Stimulated activated naive B cell treated with anti-CD40 and anti-IgM and Interleukin-4, amounts not matched to agents 10 μg/mL and 1 μg/mL and 100 μg/mL, for 72 hours (primary cell): ENCODE results near the gene KNDC1.
"Not testable (repeated sequence)": the region's sequence is repeated elsewhere in the genome, so short reads cannot be mapped to it uniquely, and the experiment has no call there.

ENCODE experiments used
- ATAC-seq, 2 donors: fragments of 150-1000 bp; cut with Tn5 transposase; replicated peaks; 2 replicates each; pipeline ENCODE4 v1.10.0; 2021; ENCODE audit warnings: moderate library complexity in 1 of 2
- DNase-seq: peaks from one replicate; pipeline ENCODE4 v3.0.0; 2021
- H3K27ac Mint-ChIP-seq: one replicate; pipeline ENCODE4 v1.8.0; 2022; ENCODE audit warnings: mild to moderate bottlenecking, mixed read lengths
- H3K27me3 Mint-ChIP-seq, 2 donors: one replicate each; pipeline ENCODE4 v1.8.0; 2022; ENCODE audit warnings: mixed read lengths in 2 of 2
- H3K36me3 Mint-ChIP-seq, 2 donors: one replicate each; pipeline ENCODE4 v1.8.0; 2022; ENCODE audit warnings: mixed read lengths in 2 of 2, mild to moderate bottlenecking in 1 of 2
- H3K4me1 Mint-ChIP-seq, 2 donors: one replicate each; pipeline ENCODE4 v1.8.0; 2022; ENCODE audit warnings: mixed read lengths in 2 of 2, mild to moderate bottlenecking in 1 of 2
- H3K4me3 Mint-ChIP-seq, 2 donors: one replicate each; pipeline ENCODE4 v1.8.0; 2022; ENCODE audit warnings: mild to moderate bottlenecking in 2 of 2, mixed read lengths in 2 of 2, moderate library complexity in 1 of 2
- H3K9me3 Mint-ChIP-seq, 2 donors: one replicate each; pipeline ENCODE4 v1.8.0; 2022; ENCODE audit warnings: mixed read lengths in 2 of 2, mild to moderate bottlenecking in 1 of 2

Gene KNDC1

DNA sequence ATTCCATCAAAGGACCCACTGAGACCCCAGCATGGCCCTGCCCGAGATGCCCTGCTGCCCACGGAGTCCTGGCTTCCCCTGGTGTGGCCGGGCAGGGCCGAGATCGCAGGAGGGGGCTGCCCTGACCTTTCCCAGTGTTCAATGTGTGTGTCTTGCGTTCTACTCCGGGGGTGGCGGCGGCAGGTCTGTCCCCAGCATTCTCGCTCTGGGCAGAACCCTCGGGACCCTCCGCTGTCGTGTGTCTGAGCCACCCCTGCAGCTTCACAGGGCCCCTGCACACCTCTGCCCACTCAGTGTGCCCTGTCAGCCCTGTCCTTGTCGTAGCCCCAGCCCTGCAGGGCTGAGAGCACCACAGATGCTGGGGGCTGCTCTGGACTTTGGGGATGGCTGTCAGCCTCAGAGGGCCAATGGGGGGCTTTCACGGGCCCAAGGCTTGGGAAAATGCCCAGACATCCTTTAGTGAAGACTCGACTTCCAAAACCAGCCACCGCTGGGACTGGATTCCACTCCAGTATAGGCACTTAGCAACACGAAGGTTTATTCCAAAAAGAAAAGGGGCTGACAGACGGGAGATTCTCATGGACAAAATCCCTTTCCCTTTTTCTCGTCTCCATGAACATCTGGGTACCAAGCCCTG is 30.0 kb upstream of the KNDC1 start:
- ATAC-seq (no peak), DNase-seq (no peak)
- H3K27ac Mint-ChIP-seq, result no peak overlapping the region
- H3K36me3 Mint-ChIP-seq, result no peaks in the 10 kb centered on the region
- peaks cover 11 to 15% of the 10 kb centered on the region in 2 donors for H3K27me3 Mint-ChIP-seq
- H3K4me1 Mint-ChIP-seq, result peaks cover 11 to 13% of the 10 kb centered on the region in 2 donors
- H3K4me3 Mint-ChIP-seq, result no peak overlapping the region
- H3K9me3 Mint-ChIP-seq, result no peaks in the 10 kb centered on the region

DNA sequence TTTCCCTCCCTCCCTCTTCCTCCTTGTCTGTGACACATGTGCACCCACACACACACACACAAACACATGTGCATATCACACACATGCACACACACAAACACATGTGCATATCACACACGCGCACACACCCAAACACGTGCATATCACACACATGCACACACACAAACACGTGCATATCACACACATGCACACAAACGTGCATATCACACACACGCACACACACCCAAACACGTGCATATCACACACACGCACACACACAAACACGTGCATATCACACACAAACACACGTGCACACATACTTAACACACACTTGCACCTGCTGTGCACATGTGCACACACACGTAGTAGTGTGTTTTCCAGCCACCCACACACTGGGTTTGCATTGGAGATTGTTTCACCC is 29.4 kb upstream of the KNDC1 start:
- Mint-ChIP-seq H3K9me3 (no peaks in the 10 kb centered on the region), H3K4me3 (no peak overlapping the region), H3K36me3 (no peaks in the 10 kb centered on the region), H3K4me1 (peaks cover 13 to 14% of the 10 kb centered on the region in 2 donors), H3K27ac (peak overlapping the region; percentile 9), H3K27me3 (peaks cover 8 to 9% of the 10 kb centered on the region in 2 donors)
- no peak for ATAC-seq
- DNase-seq, result no peak

DNA sequence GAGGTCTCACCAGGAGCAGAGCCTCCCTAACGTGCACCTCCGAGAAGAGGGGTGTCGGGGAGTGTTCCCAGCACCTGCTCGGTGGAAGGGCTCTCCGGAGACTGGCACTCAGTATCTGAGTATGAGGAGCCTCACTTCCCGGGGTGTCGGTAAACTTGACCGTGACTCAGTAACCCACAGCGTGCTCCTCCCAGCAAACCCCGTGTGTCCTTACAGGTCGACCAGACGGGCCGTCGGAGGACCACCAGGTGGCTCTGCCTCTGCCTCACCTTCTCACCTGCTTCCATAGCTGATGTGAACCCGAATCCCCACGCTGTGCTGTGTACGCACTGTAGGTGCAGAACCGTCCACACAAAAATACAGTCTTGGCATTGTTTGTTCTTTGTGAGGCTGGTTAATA is 29.0 kb upstream of the KNDC1 start:
- Mint-ChIP-seq H3K27me3 (peaks cover 4% of the 10 kb centered on the region in 2 donors), H3K36me3 (no peaks in the 10 kb centered on the region), H3K9me3 (no peaks in the 10 kb centered on the region), H3K4me1 (peaks cover 13 to 14% of the 10 kb centered on the region in 2 donors), H3K27ac (peak overlapping the region; percentile 9), H3K4me3 (no peak overlapping the region)
- DNase-seq, result no peak
- ATAC-seq, result no peak

- Mint-ChIP-seq H3K9me3 (no peaks in the 10 kb centered on the region), H3K4me3 (no peak overlapping the region), H3K4me1 (peaks cover 13 to 14% of the 10 kb centered on the region in 2 donors), H3K27me3 (no peaks in the 10 kb centered on the region), H3K36me3 (no peaks in the 10 kb centered on the region), H3K27ac (no peak overlapping the region)
- DNase-seq (no peak), ATAC-seq (peak in 1 of 2 donors; percentile 14)
Observed at GRCh38 chr10:133131734-133132472, 28.1 kb upstream of the KNDC1 start.

DNA sequence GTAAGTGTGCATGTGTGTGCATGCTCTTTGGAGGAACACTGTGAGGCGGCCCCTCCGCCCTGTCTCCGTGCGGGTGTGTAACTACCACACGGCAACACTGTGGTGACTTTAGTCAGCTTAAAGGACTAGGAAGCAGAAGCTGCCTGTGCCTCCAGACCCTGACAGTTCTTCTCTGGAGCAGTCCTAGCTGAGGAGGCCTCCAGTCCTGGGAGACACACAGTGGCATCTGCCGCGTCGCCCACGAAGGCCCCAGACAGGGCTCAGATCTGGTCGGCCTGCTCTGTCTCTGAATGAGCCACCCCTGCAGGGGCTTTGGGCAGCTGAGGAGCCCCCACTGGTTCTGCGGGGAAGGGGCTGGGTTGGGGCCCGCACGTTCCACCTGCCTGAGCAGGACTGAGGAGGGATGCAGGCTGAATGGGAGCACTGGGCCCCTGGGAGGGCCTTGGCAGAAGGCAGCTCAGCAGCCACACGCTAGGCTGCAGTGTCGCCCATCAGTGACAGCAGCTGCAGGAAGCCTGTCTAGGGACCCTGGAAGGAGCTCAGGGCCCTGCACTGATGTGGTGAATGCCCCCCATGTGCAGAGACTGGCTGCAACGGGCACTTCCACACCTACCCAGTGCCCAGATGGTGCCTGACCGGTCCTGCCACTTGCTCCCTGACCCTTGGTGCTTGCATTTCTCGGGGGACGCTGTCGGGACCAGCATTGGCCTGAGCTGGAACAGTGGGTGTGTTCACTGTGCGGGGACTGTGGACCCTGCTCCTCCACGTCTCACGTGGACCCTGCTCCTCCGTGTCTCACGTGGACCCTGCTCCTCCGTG is 27.3 kb upstream of the KNDC1 start:
- ATAC-seq (no peak), DNase-seq (no peak)
- H3K9me3 Mint-ChIP-seq, result no peaks in the 10 kb centered on the region
- H3K36me3 Mint-ChIP-seq, result no peaks in the 10 kb centered on the region
- no peaks in the 10 kb centered on the region for H3K27me3 Mint-ChIP-seq
- H3K4me3 Mint-ChIP-seq, result no peak overlapping the region
- no peak overlapping the region for H3K27ac Mint-ChIP-seq
- peaks cover 13 to 14% of the 10 kb centered on the region in 2 donors for H3K4me1 Mint-ChIP-seq

DNA sequence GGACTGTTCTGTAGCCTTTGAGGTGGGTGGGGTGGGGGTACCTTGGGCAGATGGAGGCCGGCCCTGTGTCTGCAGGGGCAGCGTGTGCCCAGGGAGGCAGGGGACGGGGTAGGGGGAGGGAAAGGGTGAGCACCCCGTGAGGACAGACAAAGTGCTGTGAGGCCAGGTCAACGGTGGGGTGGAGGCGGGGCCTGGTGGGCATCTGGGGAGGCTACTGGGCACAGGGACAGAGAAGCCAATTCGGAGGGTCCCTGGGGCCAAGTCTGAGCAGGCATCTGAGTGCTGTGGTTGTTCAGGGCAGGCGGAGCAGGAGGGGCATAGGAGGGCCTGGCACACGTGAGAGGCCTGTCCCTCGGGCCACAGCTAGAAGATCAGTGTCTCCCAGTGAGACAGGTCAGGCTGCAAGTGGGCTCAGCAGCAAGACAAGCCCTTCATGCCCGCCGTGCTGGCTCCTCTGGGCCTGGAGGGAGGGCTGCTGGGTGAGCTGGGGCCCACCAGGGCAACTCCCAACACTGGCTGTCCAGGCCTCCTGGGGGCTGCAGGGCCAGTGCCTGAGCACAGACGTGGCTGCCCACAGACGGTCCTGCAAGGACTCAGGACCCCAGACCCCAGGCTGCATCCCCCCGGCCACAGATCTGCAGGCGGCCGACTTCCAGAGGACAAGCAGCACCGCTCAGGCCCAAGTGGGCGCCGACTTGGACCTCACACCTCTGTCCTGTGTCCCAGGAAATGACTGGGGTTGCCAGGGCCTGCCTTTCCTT is 26.4 kb upstream of the KNDC1 start:
- no peak for ATAC-seq
- H3K27ac Mint-ChIP-seq, result no peak overlapping the region

DNA sequence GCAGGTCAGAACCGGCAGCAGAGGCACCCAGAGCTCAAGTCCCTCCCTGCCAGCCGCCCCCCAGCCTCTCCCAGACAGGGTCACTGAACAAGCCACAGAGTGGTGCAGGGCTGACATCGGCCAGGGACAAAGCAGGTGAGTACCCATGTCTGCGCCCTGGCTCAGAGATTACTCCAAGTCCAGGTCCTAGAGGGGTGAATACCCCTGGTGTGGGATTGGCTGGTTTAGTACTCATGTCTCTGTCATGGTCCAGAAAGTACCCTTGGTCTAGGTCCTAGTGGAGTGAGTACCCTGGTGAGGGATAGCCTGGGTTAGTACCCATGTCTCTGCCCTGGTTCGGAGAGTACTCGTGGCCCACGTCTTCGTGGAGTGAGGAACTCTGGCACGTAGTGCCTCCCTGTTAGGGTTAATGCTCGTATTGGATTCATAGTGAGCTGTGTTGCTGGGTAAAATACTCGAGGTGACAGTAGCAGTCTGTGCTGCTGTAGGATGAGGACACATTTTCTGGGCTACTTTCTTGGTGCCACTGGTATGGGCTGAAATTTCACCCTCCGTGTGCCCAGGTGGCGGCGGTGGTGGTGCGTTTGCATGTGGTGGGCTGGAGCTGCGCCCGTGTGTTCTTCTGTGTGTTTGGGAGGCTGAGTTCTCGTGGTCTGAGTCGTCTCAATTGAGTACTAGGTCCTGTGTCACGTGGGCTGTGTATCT is 25.5 kb upstream of the KNDC1 start:
- no peaks in the 10 kb centered on the region for H3K36me3 Mint-ChIP-seq
- H3K27me3 Mint-ChIP-seq, result no peaks in the 10 kb centered on the region
- DNase-seq (no peak), ATAC-seq (peak in 1 of 2 donors; percentile 31)
- H3K27ac Mint-ChIP-seq, result no peak overlapping the region
- no peaks in the 10 kb centered on the region for H3K9me3 Mint-ChIP-seq
- H3K4me3 Mint-ChIP-seq, result no peak overlapping the region
- H3K4me1 Mint-ChIP-seq, result peaks cover 13 to 14% of the 10 kb centered on the region in 2 donors

More for the DNA sequence above, 26.4 kb upstream of the KNDC1 start:
- Mint-ChIP-seq H3K4me1 (peaks cover 13 to 14% of the 10 kb centered on the region in 2 donors), H3K36me3 (no peaks in the 10 kb centered on the region), H3K27me3 (no peaks in the 10 kb centered on the region), H3K4me3 (no peak overlapping the region), H3K9me3 (no peaks in the 10 kb centered on the region)
- DNase-seq, result no peak

GRCh38 chr10:133135116-133135465 is 24.9 kb upstream of the KNDC1 start:
- Mint-ChIP-seq H3K9me3 (no peaks in the 10 kb centered on the region), H3K27me3 (no peaks in the 10 kb centered on the region), H3K4me3 (no peak overlapping the region), H3K4me1 (peaks cover 13 to 14% of the 10 kb centered on the region in 2 donors), H3K27ac (no peak overlapping the region), H3K36me3 (no peaks in the 10 kb centered on the region)
- peak in 1 of 2 donors; percentile 25 for ATAC-seq
- no peak for DNase-seq

DNA sequence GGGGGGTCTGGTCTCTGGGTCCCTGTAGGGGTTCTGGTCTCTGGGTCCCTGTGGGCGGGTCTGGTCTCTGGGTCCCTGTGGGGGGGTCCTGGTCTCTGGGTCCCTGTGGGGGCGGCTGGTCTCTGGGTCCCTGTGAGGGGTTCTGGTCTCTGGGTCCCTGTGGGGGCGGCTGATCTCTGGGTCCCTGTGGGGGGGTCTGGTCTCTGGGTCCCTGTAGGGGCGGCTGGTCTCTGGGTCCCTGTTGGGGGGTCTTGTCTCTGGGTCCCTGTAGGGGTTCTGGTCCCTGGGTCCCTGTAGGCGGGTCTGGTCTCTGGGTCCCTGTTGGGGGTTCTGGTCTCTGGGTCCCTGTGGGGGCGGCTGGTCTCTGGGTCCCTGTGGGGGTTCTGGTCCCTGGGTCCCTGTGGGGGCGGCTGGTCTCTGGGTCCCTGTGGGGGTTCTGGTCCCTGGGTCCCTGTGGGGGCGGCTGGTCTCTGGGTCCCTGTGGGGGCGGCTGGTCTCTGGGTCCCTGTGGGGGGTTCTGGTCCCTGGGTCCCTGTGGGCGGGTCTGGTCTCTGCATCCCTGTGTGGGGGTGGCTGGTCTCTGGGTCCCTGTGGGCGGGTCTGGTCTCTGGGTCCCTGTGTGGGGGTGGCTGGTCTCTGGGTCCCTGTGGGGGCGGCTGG is 22.4 kb upstream of the KNDC1 start:
- not testable (repeated sequence) for H3K27ac Mint-ChIP-seq, H3K4me3 Mint-ChIP-seq, H3K36me3 Mint-ChIP-seq, DNase-seq, H3K4me1 Mint-ChIP-seq, ATAC-seq, H3K9me3 Mint-ChIP-seq
- peaks cover 10 to 20% of the 10 kb centered on the region in 2 donors for H3K27me3 Mint-ChIP-seq

GRCh38 chr10:133139551-133140065 is 20.4 kb upstream of the KNDC1 start:
- Mint-ChIP-seq H3K4me1 (peaks cover 11 to 18% of the 10 kb centered on the region in 2 donors), H3K9me3 (no peaks in the 10 kb centered on the region), H3K27me3 (peaks cover 14 to 27% of the 10 kb centered on the region in 2 donors), H3K27ac (no peak overlapping the region), H3K36me3 (no peaks in the 10 kb centered on the region), H3K4me3 (no peak overlapping the region)
- ATAC-seq (no peak), DNase-seq (no peak)

DNA sequence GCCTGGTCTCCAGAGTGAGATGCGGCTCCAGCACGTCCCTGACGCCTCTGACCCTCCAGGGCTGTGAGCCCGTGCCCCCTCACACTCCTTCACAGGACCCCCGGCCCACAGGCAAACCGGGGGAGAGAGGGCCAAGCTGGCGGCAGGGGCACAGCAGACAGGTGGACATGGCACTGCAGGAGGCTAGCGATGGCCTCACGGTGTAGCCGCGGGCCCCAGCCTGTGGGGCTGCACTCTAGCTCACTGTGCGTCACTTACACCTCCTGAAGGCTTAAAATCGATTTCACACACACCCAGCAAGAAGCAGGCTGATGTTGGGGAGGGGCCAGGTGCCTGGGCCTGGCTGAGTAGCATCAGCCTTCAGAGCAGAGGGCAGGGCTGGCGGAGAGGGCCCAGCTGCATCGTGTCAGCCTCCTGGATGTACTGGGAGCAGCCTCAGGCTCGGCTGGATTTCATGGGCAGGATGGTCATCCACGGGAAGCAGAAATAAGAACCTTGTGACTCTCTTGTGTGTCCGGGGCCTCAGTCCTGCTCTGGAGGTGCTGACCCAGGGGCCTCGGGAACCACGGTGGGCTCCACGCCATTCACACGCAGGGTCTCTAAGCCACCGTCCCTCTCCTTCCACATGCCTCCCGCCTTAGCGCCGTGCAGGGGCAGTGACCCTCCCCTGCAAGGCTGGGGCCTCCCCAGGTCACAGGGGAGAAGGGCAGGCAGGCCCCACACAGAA is 19.4 kb upstream of the KNDC1 start:
- DNase-seq (no peak), ATAC-seq (no peak)
- H3K4me1 Mint-ChIP-seq, result peaks cover 7 to 14% of the 10 kb centered on the region in 2 donors
- peaks cover 23 to 34% of the 10 kb centered on the region in 2 donors for H3K27me3 Mint-ChIP-seq
- H3K9me3 Mint-ChIP-seq, result no peaks in the 10 kb centered on the region
- H3K27ac Mint-ChIP-seq, result no peak overlapping the region
- no peaks in the 10 kb centered on the region for H3K36me3 Mint-ChIP-seq
- no peak overlapping the region for H3K4me3 Mint-ChIP-seq

GRCh38 chr10:133141144-133141957 is 18.7 kb upstream of the KNDC1 start:
- Mint-ChIP-seq H3K9me3 (no peaks in the 10 kb centered on the region), H3K27ac (no peak overlapping the region), H3K4me1 (peaks cover 7 to 14% of the 10 kb centered on the region in 2 donors), H3K4me3 (no peak overlapping the region), H3K27me3 (peaks cover 25 to 38% of the 10 kb centered on the region in 2 donors), H3K36me3 (no peaks in the 10 kb centered on the region)
- ATAC-seq, result no peak
- DNase-seq, result no peak
